ENCODE measurements around the gene TPM1.

Gene TPM1

DNA sequence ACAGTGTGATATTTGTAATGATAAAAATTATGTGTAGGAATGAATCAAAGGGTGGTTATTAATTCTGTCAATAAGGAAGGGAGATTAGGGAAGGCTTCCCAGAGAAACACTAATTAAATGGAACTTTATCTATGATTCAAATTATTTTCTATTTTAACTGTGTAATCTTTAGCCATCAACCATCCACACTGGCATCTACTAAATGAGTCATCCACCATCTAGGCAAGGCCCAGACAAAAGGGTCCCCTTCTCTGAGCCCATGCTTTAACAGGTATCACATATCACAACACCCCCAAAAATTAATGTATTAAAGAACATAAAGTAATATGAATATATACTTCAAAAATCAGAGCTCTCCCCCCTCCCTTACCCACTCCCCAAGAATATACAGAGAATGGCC, 19.9 kb upstream of the TPM1 start:
- H3K4me1 ChIP-seq (ENCODE audit: control insufficient read depth in 1 of 2, insufficient read depth in 1 of 2, low read depth in 1 of 2, low read length in 1 of 2): no peaks in the 10 kb centered on the region
- H3K27me3 ChIP-seq: peaks cover 60% of the 10 kb centered on the region
- no peaks in the 10 kb centered on the region for H3K36me3 ChIP-seq
- no peak overlapping the region for H3K27ac ChIP-seq
- TF ChIP-seq, protein P1, sequence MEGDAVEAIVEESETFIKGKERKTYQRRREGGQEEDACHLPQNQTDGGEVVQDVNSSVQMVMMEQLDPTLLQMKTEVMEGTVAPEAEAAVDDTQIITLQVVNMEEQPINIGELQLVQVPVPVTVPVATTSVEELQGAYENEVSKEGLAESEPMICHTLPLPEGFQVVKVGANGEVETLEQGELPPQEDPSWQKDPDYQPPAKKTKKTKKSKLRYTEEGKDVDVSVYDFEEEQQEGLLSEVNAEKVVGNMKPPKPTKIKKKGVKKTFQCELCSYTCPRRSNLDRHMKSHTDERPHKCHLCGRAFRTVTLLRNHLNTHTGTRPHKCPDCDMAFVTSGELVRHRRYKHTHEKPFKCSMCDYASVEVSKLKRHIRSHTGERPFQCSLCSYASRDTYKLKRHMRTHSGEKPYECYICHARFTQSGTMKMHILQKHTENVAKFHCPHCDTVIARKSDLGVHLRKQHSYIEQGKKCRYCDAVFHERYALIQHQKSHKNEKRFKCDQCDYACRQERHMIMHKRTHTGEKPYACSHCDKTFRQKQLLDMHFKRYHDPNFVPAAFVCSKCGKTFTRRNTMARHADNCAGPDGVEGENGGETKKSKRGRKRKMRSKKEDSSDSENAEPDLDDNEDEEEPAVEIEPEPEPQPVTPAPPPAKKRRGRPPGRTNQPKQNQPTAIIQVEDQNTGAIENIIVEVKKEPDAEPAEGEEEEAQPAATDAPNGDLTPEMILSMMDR (IDR thresholded peaks at IDR 0.05): no peak
- H3K9me3 ChIP-seq: no peaks in the 10 kb centered on the region
- no peak overlapping the region for H3K4me3 ChIP-seq (ENCODE audit: low read depth in 1 of 2, low read length in 1 of 2)

DNA sequence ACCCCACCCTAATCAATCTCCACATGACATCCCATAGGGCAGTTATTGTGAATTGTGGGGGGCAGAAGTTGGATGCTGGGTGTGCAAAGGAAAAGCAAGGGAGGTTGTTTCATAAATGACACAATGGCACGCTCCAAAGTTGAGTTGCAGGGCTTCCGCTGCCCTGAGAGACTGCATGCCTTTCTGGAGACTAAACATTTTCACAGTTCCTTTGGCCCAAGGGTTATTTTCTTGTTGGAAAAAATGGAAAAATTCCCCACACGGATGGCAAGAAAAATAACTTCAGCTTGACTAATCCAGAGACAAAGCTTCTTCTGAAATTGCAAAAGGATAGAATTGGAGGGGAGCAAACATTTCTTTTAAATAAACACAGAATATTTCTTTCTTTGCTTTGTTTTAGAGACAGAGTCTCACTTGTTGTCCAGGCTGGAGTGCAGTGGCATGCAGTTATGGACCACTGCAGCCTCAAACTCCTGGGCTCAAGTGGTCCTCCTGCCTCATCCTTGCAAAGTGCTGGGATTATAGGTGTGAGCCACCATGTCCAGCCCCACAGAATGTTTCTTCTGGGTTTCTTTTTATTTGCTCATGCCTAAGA, 19.1 kb upstream of the TPM1 start:
- H3K27me3 ChIP-seq: peaks cover 68% of the 10 kb centered on the region
- H3K9me3 ChIP-seq: no peaks in the 10 kb centered on the region
- H3K4me1 ChIP-seq (ENCODE audit: control insufficient read depth in 1 of 2, insufficient read depth in 1 of 2, low read depth in 1 of 2, low read length in 1 of 2): no peaks in the 10 kb centered on the region
- no peaks in the 10 kb centered on the region for H3K36me3 ChIP-seq
- H3K27ac ChIP-seq: no peak overlapping the region
- TF ChIP-seq, protein P1 (IDR thresholded peaks at IDR 0.05): no peak
- no peak overlapping the region for H3K4me3 ChIP-seq (ENCODE audit: low read depth in 1 of 2, low read length in 1 of 2)

DNA sequence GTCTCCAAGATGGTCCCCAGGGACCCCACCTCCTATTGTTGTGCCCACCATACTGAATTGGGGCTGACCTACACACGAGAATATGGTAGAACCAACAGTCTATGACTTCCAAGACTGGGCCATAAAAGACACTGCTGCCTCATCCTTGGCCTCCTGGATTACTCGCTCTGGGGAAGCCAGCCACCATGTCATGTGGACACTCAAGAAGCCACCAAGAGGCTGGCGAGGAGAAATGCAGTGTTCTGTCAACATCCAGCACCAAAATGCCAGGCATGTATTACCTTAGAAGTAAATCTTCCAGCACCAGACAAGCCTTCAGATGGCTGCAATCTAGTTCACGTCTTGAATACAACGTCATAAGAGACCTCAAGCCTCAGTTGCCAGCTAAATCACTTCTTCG, 17.1 kb upstream of the TPM1 start:
- H3K4me1 ChIP-seq (ENCODE audit: control insufficient read depth in 1 of 2, insufficient read depth in 1 of 2, low read depth in 1 of 2, low read length in 1 of 2): peaks cover 5 to 9% of the 10 kb centered on the region in 2 experiments
- H3K27me3 ChIP-seq: peaks cover 81% of the 10 kb centered on the region
- H3K27ac ChIP-seq: no peak overlapping the region
- TF ChIP-seq, protein P1 (IDR thresholded peaks at IDR 0.05): no peak
- no peak overlapping the region for H3K4me3 ChIP-seq (ENCODE audit: low read depth in 1 of 2, low read length in 1 of 2)
- no peaks in the 10 kb centered on the region for H3K36me3 ChIP-seq
- no peaks in the 10 kb centered on the region for H3K9me3 ChIP-seq

DNA sequence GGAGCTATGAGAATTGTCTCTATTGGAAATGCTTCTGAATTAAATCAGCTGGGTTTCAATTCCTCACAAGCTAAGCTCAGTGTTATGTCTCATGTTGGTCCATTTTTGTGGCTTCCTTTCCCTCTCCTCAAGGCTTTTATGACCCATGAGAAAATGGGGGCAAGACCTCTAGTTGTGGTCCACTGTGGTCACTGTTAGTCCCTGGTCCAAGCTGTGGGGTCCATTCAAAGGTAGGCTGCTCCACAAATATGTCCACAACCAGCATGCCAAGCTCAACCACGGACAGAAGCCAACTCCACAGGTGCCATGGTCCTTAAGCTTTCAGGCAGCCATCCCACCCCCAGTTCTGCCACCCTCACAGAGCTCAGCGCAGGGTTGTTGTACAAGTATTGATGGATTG, 14.9 kb upstream of the TPM1 start:
- TF ChIP-seq, protein P1 (IDR thresholded peaks at IDR 0.05): no peak
- H3K27ac ChIP-seq: no peak overlapping the region
- H3K27me3 ChIP-seq: peaks cover 79% of the 10 kb centered on the region
- no peak overlapping the region for H3K4me3 ChIP-seq (ENCODE audit: low read depth in 1 of 2, low read length in 1 of 2)
- H3K36me3 ChIP-seq: no peaks in the 10 kb centered on the region
- H3K9me3 ChIP-seq: no peaks in the 10 kb centered on the region
- peaks cover 5 to 12% of the 10 kb centered on the region in 2 experiments for H3K4me1 ChIP-seq (ENCODE audit: control insufficient read depth in 1 of 2, insufficient read depth in 1 of 2, low read depth in 1 of 2, low read length in 1 of 2)

DNA sequence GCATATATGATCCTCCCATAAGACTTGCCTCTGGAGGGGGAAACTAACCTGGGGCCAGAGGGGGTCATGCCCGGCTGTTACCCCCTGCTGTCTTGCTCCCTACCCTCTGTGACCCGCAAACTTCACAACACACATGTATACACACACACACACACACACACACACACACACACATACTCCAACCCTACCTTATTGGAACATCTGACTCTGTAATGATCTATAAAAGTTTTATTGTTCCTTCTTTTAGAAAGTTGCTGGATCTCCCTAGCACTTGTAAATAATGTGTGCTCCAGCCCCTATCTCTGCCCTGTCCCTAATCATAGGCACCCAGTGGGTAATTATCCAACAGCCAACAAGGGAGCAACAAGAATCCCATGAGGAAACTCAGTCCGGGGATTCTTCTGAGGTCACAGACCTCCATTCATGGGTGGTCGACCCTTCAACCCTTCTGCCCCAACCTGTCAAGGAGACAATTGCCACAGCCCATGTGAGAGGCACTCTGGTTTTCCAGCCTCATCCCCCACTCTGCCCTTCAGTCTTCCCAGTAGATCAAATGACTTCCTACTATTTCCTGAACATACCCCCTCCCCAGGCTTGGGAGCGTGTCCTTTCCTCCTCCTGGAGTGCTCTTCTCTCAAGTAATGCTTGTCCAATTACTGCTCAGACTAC, 14.0 kb upstream of the TPM1 start:
- Histone ChIP-seq H3K4me3 (ENCODE audit: low read depth in 1 of 2, low read length in 1 of 2) (no peak overlapping the region), H3K9me3 (no peaks in the 10 kb centered on the region), H3K27me3 (peaks cover 78% of the 10 kb centered on the region), H3K27ac (no peak overlapping the region), H3K36me3 (no peaks in the 10 kb centered on the region), H3K4me1 (ENCODE audit: control insufficient read depth in 1 of 2, insufficient read depth in 1 of 2, low read depth in 1 of 2, low read length in 1 of 2) (peaks cover 5 to 12% of the 10 kb centered on the region in 2 experiments)
- TF ChIP-seq, protein P1 (IDR thresholded peaks at IDR 0.05): no peak
